Measurements from ENCODE around the gene TGFBR2.

TGFBR2 gene

GRCh38 chr3:30682434-30683155 lies 76.2 kb downstream of the TGFBR2 start:
- Histone ChIP-seq H3K27me3 (ENCODE audit: insufficient read depth, low read depth) (no peaks in the 10 kb centered on the region), H3K27ac (no peak overlapping the region), H2AFZ (ENCODE audit: low read depth) (no peak overlapping the region), H3K9ac (no peak overlapping the region), H3K4me2 (no peak overlapping the region), H3K4me1 (ENCODE audit: low read depth, poor library complexity, severe bottlenecking) (no peaks in the 10 kb centered on the region), H3K79me2 (ENCODE audit: insufficient read depth, low read depth) (no peaks in the 10 kb centered on the region), H3K4me3 (IDR thresholded peaks at IDR 0.05; ENCODE audit: insufficient read depth, low read depth, low read length) (no peak overlapping the region), H4K20me1 (ENCODE audit: insufficient read depth) (no peaks in the 10 kb centered on the region), H3K36me3 (ENCODE audit: insufficient read depth) (no peaks in the 10 kb centered on the region)
- no peak for TF ChIP-seq CTCF (conservative IDR thresholded peaks at IDR 0.05; ENCODE audit: low read depth, low read length)

GRCh38 chr3:30683769-30684168 lies 77.4 kb downstream of the TGFBR2 start:
- TF ChIP-seq CTCF (conservative IDR thresholded peaks at IDR 0.05; ENCODE audit: low read depth, low read length) = no peak
- no peaks in the 10 kb centered on the region for H3K79me2 ChIP-seq (ENCODE audit: insufficient read depth, low read depth)
- H3K27ac ChIP-seq = no peak overlapping the region
- no peaks in the 10 kb centered on the region for H3K4me1 ChIP-seq (ENCODE audit: low read depth, poor library complexity, severe bottlenecking)
- no peak overlapping the region for H3K4me3 ChIP-seq (IDR thresholded peaks at IDR 0.05; ENCODE audit: insufficient read depth, low read depth, low read length)
- no peaks in the 10 kb centered on the region for H3K36me3 ChIP-seq (ENCODE audit: insufficient read depth)
- no peak overlapping the region for H3K4me2 ChIP-seq
- no peaks in the 10 kb centered on the region for H3K27me3 ChIP-seq (ENCODE audit: insufficient read depth, low read depth)
- H4K20me1 ChIP-seq (ENCODE audit: insufficient read depth) = no peaks in the 10 kb centered on the region
- no peak overlapping the region for H2AFZ ChIP-seq (ENCODE audit: low read depth)
- H3K9ac ChIP-seq = no peak overlapping the region

GRCh38 chr3:30684356-30684755 lies 78.0 kb downstream of the TGFBR2 start:
- H3K27me3 ChIP-seq (ENCODE audit: insufficient read depth, low read depth) = no peaks in the 10 kb centered on the region
- H3K4me3 ChIP-seq (IDR thresholded peaks at IDR 0.05; ENCODE audit: insufficient read depth, low read depth, low read length) = no peak overlapping the region
- H4K20me1 ChIP-seq (ENCODE audit: insufficient read depth) = no peaks in the 10 kb centered on the region
- no peak overlapping the region for H3K27ac ChIP-seq
- H3K4me2 ChIP-seq = no peak overlapping the region
- no peaks in the 10 kb centered on the region for H3K4me1 ChIP-seq (ENCODE audit: low read depth, poor library complexity, severe bottlenecking)
- no peak for TF ChIP-seq CTCF (conservative IDR thresholded peaks at IDR 0.05; ENCODE audit: low read depth, low read length)
- no peak overlapping the region for H3K9ac ChIP-seq
- no peaks in the 10 kb centered on the region for H3K36me3 ChIP-seq (ENCODE audit: insufficient read depth)
- H2AFZ ChIP-seq (ENCODE audit: low read depth) = no peak overlapping the region
- H3K79me2 ChIP-seq (ENCODE audit: insufficient read depth, low read depth) = no peaks in the 10 kb centered on the region

GRCh38 chr3:30685267-30685667 lies 78.9 kb downstream of the TGFBR2 start:
- Histone ChIP-seq H3K27ac (no peak overlapping the region), H3K27me3 (ENCODE audit: insufficient read depth, low read depth) (no peaks in the 10 kb centered on the region), H3K4me2 (no peak overlapping the region), H3K79me2 (ENCODE audit: insufficient read depth, low read depth) (no peaks in the 10 kb centered on the region), H3K36me3 (ENCODE audit: insufficient read depth) (no peaks in the 10 kb centered on the region), H2AFZ (ENCODE audit: low read depth) (no peak overlapping the region), H3K9ac (no peak overlapping the region), H4K20me1 (ENCODE audit: insufficient read depth) (no peaks in the 10 kb centered on the region), H3K4me1 (ENCODE audit: low read depth, poor library complexity, severe bottlenecking) (no peaks in the 10 kb centered on the region), H3K4me3 (IDR thresholded peaks at IDR 0.05; ENCODE audit: insufficient read depth, low read depth, low read length) (no peak overlapping the region)
- TF ChIP-seq CTCF (conservative IDR thresholded peaks at IDR 0.05; ENCODE audit: low read depth, low read length) = no peak
